ENCODE results near the gene PRPF31. TPM values are rescaled to one million over a fixed set of nuclear protein-coding genes. Genes with fewer than 3 reads are reported as not detected.

Gene PRPF31
- total and polyA plus RNA-seq, 2 of the 13 experiments (the other 11 are each of a cell fraction or from before 2014, with no cell fraction given) = 23.8 to 63.8 TPM

- DNase-seq (ENCODE audit: low spot score) (no peak), FAIRE-seq (no peak), ATAC-seq (no peak)
- no peak overlapping the region for H3K27ac ChIP-seq (ENCODE audit: extremely low read length, insufficient read depth, low read length)
- no peak overlapping the region for H3K9ac ChIP-seq (ENCODE audit: insufficient read depth, low read depth, low read length)
- intact Hi-C loops (cut with micrococcal nuclease; ENCODE audit: unreplicated experiment) (no loop called here), in situ Hi-C loops (cut with HindIII; ENCODE audit: extremely low pct_ligation_motif_present, low pct_unique_long_range_greater_than_20kb) (no loop called here)
- no TSS peak for BruUV-seq (replicated peaks)
- 0 out of 2 replicates have a peak, but pooled peaks cover 3% of the 10 kb centered on the region for H4K20me1 ChIP-seq (ENCODE audit: insufficient read depth, low read length)
- TF ChIP-seq STAT5B (CRISPR knock-in tag; IDR thresholded peaks at IDR 0.05) (no peak), NRL (CRISPR knock-in tag; IDR thresholded peaks at IDR 0.05; ENCODE audit: borderline replicate concordance) (no peak), SMC3 (IDR thresholded peaks at IDR 0.05; ENCODE audit: low read length) (no peak), ATF2 (CRISPR knock-in tag; IDR thresholded peaks at IDR 0.05) (no peak), MEF2D (CRISPR knock-in tag; IDR thresholded peaks at IDR 0.05) (no peak), ZBTB7A (CRISPR knock-in tag; IDR thresholded peaks at IDR 0.05) (no peak), ATM (IDR thresholded peaks at IDR 0.05; ENCODE audit: borderline replicate concordance) (no peak), NFRKB (IDR thresholded peaks at IDR 0.05) (no peak), FUBP1 (CRISPR knock-in tag; IDR thresholded peaks at IDR 0.05; ENCODE audit: borderline replicate concordance) (no peak), ZNF136 (CRISPR knock-in tag; IDR thresholded peaks at IDR 0.05; ENCODE audit: low read depth) (no peak), ZNF850 (CRISPR knock-in tag; conservative IDR thresholded peaks at IDR 0.05) (no peak), ZSCAN20 (CRISPR knock-in tag; IDR thresholded peaks at IDR 0.05; ENCODE audit: borderline replicate concordance) (no peak), RBM39 (IDR thresholded peaks at IDR 0.05; ENCODE audit: low read depth, low read length, poor library complexity, severe bottlenecking) (no peak), ZEB1 (IDR thresholded peaks at IDR 0.05; ENCODE audit: insufficient replicate concordance, low read depth) (no peak), ZNF317 (CRISPR knock-in tag; IDR thresholded peaks at IDR 0.05) (no peak), TCF7 (IDR thresholded peaks at IDR 0.05; ENCODE audit: low read depth) (no peak)
- no peaks in the 10 kb centered on the region for H3K4me1 ChIP-seq (ENCODE audit: insufficient read depth, low read length)
- no peaks in the 10 kb centered on the region for H3K9me3 ChIP-seq (ENCODE audit: low read length)
- no peak overlapping the region for H3K4me2 ChIP-seq (ENCODE audit: low read depth, low read length)
- ChIA-PET POLR2A (interaction anchor here (0.5 to 3.7 kb wide), 2 partner anchors 12 to 14 kb away, joined by 3 to 19 read pairs; partner anchors contain the start of gene CNOT3), CTCF (ENCODE audit: low intra/inter-chr PET ratio, low total read pairs) (no interaction called here)
- 96% methylated on average over 19 of the region's 23 CpGs for WGBS (ENCODE audit: low lambda C conversion rate)
- no peaks in the 10 kb centered on the region for H3K79me2 ChIP-seq (ENCODE audit: insufficient read depth, low read length)
- no peaks in the 10 kb centered on the region for H3K27me3 ChIP-seq (ENCODE audit: control insufficient read depth in 1 of 2, insufficient read depth in 2 of 2, low read length in 2 of 2)
- no peak overlapping the region for H3K4me3 ChIP-seq (replicated peaks in 1 of 3; ENCODE audit: insufficient read depth in 1 of 3, low read depth in 2 of 3, low read length in 3 of 3)
- H3K36me3 ChIP-seq (replicated peaks in 1 of 2; ENCODE audit: control insufficient read depth in 1 of 2, insufficient read depth in 2 of 2, low read length in 2 of 2) = peaks cover 41 to 92% of the 10 kb centered on the region in 2 experiments
- H2AFZ ChIP-seq (ENCODE audit: low read length) = no peak overlapping the region
These were observed 35.9 kb downstream of the PRPF31 start for GRCh38 chr19:54151362-54152035.
